HG02642 (cell line): ENCODE results near the gene ADAMTSL1.

Experiments used
- ATAC-seq: cut with Tn5 transposase; IDR thresholded peaks from one replicate; pipeline ENCODE4 v1.9.1; 2021; ENCODE audit warnings: mild to moderate bottlenecking; ENCODE audit not compliant: unreplicated experiment, poor library complexity

The ADAMTSL1 gene

GRCh38 chr9:18598969-18599368, 125.0 kb downstream of the ADAMTSL1 start:
- ATAC-seq: no peak

GRCh38 chr9:18601026-18601425, 127.1 kb downstream of the ADAMTSL1 start:
- no peak for ATAC-seq

DNA sequence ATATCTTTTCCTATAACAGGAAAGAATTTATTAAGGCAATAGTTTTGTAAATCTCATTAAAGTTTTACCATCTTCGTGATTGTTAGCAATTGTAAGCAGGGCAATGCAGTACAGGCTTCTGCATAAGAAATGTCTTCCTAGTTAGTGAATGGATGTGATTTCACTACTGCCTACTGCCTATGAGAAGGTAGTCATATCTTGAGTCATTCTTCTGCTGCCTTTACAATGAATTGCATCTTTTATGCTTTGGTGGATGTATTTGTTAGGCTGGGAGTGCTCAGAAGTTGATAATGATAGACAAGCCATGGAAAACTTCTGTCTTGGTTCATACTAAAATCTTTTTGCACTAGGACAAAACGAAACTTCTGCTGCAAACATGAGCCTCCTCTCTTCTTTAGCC, 128.0 kb downstream of the ADAMTSL1 start:
- no peak for ATAC-seq

GRCh38 chr9:18604767-18605730, 131.1 kb downstream of the ADAMTSL1 start:
- no peak for ATAC-seq

DNA sequence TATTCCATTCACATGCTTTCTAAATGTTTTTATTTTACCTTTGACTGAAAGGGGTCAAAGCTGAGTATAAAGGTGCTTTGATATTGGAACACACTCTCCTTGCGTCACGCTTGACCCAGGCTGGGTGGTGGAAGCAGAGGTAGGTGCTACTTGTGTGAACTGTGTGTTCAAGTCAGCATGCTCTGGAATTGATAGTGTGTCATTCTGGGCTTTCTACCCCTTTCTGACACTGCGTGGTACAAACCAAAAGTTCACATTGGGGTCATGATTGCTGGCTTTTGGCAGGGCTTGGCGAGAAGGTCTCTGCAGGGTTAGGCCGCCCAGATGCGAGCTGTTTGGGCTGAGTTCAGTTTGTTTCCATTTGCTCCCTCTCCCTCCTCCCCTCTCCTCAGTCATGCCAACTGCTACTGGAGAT, 131.8 kb downstream of the ADAMTSL1 start:
- no peak for ATAC-seq

- ATAC-seq: no peak
Measured at GRCh38 chr9:18606281-18606680, 132.3 kb downstream of the ADAMTSL1 start.

DNA sequence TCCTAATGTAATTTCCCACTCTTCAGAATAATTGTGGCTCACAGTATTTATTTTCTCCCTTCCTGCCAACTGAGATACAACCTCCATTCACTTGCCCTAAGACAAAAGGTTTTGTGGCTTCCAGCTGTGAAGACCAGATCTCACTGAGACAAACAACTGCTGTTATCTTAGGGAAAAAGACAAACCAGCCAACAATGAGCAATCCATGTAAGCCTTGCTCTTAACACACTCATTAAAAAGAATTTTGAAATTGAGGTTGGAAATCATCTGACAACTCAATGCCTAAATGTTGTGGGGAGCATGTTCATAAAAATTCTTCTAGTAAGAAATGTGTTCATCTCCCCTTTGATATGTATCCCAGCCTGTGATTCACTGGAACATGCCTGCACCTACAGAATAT, 132.9 kb downstream of the ADAMTSL1 start:
- ATAC-seq: no peak

- ATAC-seq: no peak
Measured at GRCh38 chr9:18608371-18608770, 134.4 kb downstream of the ADAMTSL1 start.

DNA sequence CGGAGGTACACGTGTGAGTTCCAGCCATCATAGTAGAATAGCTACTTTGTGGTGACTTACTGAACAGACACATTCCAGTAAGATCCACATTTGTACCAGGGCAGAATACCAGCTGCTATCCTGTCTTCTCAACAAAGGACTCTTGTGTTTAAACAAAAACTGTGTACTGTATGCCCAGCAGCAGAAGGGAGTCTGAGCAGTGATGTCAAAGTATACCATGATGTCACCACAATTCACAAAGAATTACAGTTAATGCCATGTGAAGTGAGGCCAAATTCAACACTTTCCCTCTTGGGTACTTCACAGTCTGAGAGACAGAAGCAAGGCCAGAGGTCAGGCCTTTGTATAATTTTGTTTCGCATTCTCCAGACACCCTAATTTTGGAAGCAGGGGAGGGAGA, 137.0 kb downstream of the ADAMTSL1 start:
- ATAC-seq: no peak

GRCh38 chr9:18611971-18612370, 138.0 kb downstream of the ADAMTSL1 start:
- ATAC-seq: no peak

DNA sequence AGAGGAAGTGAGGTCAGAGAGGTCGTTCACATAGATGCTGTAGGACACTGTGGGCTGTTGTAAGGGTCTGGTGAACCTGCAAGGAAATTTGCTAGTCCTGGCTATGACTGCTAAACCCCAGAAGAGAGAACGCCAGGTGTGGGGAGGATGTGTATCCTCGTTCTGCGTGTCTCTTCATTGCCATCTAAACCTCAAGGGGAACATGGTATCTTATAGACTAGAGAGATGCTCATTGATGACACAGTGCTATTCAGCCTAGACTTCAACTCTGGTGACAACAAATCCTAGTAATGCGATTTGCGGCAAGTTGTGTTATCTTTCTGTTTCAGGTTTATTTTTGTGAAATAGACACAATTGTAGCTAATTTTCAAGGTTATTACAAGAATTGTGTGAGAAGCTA, 140.2 kb downstream of the ADAMTSL1 start:
- ATAC-seq: no peak

DNA sequence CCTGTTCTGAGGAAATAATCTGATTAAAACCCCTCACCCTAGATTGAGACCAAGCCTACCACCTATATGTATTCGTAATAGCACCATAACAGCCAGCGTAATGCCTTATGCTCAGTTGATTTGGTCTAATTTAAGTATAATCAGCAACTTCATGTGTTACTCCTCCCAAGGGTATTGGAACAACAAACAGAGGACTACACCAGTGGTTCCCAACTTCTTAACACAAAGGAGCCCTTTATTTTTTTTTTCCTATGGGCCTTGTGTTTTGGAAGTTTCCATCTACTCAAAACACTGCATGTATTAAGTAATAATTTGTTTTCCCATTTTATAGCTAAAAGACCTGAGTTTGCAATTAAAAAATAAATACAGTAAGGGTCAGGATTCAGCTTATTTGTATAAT, 140.7 kb downstream of the ADAMTSL1 start:
- ATAC-seq: no peak

DNA sequence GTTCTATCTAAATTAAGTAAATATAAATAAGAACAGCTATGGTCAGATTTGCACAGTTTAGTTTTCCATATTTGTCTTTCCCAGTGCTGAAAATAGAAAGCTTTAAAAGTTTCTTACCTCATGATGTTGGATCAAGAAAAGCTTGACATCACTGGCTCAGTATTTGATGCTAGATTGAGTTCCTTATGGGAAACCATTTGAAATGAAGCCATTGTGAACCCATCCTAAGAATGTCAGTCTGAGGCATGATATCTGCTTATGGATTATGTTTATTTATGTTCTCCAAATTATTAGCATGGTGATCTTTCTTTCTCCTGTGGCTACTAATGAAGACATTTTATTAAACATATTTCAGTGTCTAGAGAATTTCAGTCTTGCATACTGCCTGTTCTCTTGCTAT, 143.0 kb downstream of the ADAMTSL1 start:
- ATAC-seq: no peak

DNA sequence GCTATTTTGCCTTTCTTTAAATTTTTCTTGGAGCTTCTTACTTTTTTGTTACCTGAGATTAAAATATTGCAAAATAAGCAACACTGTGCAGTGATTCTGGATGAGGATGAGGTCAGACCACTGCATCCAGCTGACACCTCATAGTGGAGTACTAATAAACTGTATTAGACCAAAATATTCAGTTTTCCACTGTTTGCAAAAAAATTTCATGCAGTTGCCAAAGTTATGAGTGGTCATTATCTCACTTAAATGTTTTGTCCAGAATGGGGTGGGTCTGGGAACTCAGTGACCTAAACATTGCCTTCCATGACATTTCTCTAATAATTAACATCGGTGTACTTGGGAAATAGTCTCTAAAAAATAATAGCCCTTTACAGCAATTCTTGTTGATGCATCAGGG, 143.8 kb downstream of the ADAMTSL1 start:
- ATAC-seq: no peak

- no peak for ATAC-seq
Measured at GRCh38 chr9:18618862-18619261, 144.9 kb downstream of the ADAMTSL1 start.

- no peak for ATAC-seq
Measured at GRCh38 chr9:18622186-18622836, 148.4 kb downstream of the ADAMTSL1 start.

DNA sequence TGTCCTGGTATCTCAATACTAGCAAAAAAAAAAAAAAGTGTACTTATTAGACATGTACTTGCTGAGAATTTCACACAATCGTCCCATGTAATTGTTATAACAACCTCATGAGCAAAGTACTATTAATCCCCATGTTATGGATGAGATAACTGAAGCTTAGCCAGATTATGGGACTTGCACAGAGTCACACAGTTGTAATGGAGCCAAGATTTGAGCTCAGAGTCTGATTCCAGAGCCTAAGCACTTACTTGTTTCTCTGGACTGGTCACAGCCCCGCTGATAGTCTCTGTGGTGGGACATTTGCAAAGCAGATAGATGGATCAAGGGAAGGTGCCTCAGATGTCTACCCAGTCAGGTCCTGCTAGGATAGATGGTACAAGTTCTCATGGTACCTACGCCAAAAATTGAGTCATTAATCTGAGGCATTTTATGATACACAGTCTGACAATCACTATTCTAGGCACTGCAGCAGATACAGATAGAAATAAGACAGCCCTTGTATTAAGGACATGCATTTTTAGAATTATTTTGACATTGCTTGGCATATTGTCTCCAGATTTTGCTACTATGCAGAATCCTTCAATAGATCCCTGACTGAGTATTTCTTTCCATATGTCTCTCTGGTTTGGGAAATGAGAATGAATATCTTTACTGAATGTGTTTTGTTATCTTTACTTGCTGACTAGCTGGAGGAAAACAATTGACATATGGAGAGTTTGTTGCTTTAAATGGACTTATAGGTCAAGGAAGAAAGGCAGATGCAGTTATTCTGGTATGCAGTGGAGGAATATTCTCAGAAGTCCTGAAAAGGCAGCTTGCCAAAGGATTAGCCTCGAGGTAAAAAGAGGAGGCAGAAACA, 149.5 kb downstream of the ADAMTSL1 start:
- no peak for ATAC-seq

- no peak for ATAC-seq
Measured at GRCh38 chr9:18626046-18626698, 152.2 kb downstream of the ADAMTSL1 start.

GRCh38 chr9:18629136-18629535, 155.2 kb downstream of the ADAMTSL1 start:
- ATAC-seq: no peak
